ENCODE data around the gene CT47A7.
"Not testable (repeated sequence)": the region's sequence is repeated elsewhere in the genome, so short reads cannot be mapped to it uniquely, and the experiment has no call there.

CT47A7 gene

GRCh38 chrX:120956500-120956899, at the start of gene CT47A7:
Gene CT47A7, minus strand, starts transcription at chrX:120956600. Its CDS starts 255 bp downstream, at chrX:120956345.
- not testable (repeated sequence) for DNase-seq

GRCh38 chrX:121000589-121000988, 44.2 kb upstream of the CT47A7 start:
- DNase-seq = no peak

GRCh38 chrX:120999413-120999812, 43.0 kb upstream of the CT47A7 start:
- no peak for DNase-seq

GRCh38 chrX:120985660-120986059, 29.3 kb upstream of the CT47A7 start, which contains the start of gene CT47A1:
Gene CT47A1, minus strand, starts transcription at chrX:120985760. Its CDS starts 231 bp downstream, at chrX:120985529.
- DNase-seq = not testable (repeated sequence)
